Loucy (cell line): ENCODE results near the gene HTRA3.

Experiments
- H2AFZ ChIP-seq: fragments of 200-600 bp; sonication (generic); 2 replicates; pipeline ENCODE4 v1.6.0; 2016; ENCODE audit warnings: antibody characterized with exemption, mild to moderate bottlenecking, low read length, moderate library complexity
- H3F3A ChIP-seq: fragments of 200-600 bp; 2 replicates; pipeline ENCODE4 v1.6.0; 2016; ENCODE audit warnings: antibody characterized with exemption, low read depth, mild to moderate bottlenecking
- H3K27me3 ChIP-seq: fragments of 200-600 bp; sonication (generic); 2 replicates; pipeline ENCODE4 v1.6.1; 2014; ENCODE audit warnings: low read length, mild to moderate bottlenecking; ENCODE audit not compliant: insufficient read depth, poor library complexity, severe bottlenecking
- H3K36me3 ChIP-seq: fragments of 200-600 bp; sonication (generic); 2 replicates; pipeline ENCODE4 v1.6.1; 2016; ENCODE audit warnings: low read length; ENCODE audit not compliant: insufficient read depth
- H3K4me1 ChIP-seq: fragments of 200-600 bp; sonication (generic); 2 replicates; pipeline ENCODE4 v1.5.1; 2014; ENCODE audit warnings: low read length, mild to moderate bottlenecking; ENCODE audit not compliant: insufficient read depth, poor library complexity, severe bottlenecking
- H3K4me2 ChIP-seq: fragments of 200-600 bp; sonication (generic); 2 replicates; pipeline ENCODE4 v1.6.0; 2014; ENCODE audit warnings: antibody characterized with exemption, low read length, low read depth, mild to moderate bottlenecking; ENCODE audit not compliant: poor library complexity, severe bottlenecking
- H3K4me3 ChIP-seq: fragments of 200-600 bp; sonication (generic); 2 replicates; pipeline ENCODE4 v1.5.1; 2014; ENCODE audit warnings: low read length, mild to moderate bottlenecking, mixed read lengths; ENCODE audit not compliant: poor library complexity, severe bottlenecking
- H3K79me2 ChIP-seq: fragments of 200-600 bp; sonication (generic); 2 replicates; pipeline ENCODE4 v1.6.1; 2014; ENCODE audit warnings: low read length; ENCODE audit not compliant: insufficient read depth
- H3K9ac ChIP-seq: fragments of 200-600 bp; sonication (generic); 2 replicates; pipeline ENCODE4 v1.6.0; 2014; ENCODE audit warnings: mild to moderate bottlenecking, low read depth, low read length, moderate library complexity; ENCODE audit not compliant: poor library complexity, severe bottlenecking
- H3K9me2 ChIP-seq: fragments of 200-600 bp; sonication (generic); replicated peaks from 2 replicates; pipeline ENCODE4 v1.6.1; 2016; ENCODE audit warnings: low read depth, low read length, mixed read lengths
- H3K9me3 ChIP-seq: fragments of 200-600 bp; sonication (generic); 2 replicates; pipeline ENCODE4 v1.6.1; 2014; ENCODE audit warnings: mild to moderate bottlenecking, antibody characterized with exemption, low read length, low read depth; ENCODE audit not compliant: insufficient read depth
- H4K20me1 ChIP-seq: fragments of 200-600 bp; sonication (generic); 2 replicates; pipeline ENCODE4 v1.6.0; 2014; ENCODE audit warnings: antibody characterized with exemption, low read length, mild to moderate bottlenecking; ENCODE audit not compliant: insufficient read depth, poor library complexity, severe bottlenecking
- EZH2phosphoT487 ChIP-seq: fragments of 200-600 bp; IDR thresholded peaks from 2 replicates; pipeline ENCODE4 v1.6.1; 2018; ENCODE audit warnings: antibody characterized with exemption, mild to moderate bottlenecking, moderate library complexity, borderline replicate concordance
- TF ChIP-seq, protein P1 (sequence below): fragments of 200-600 bp; sonication (generic); conservative IDR thresholded peaks from 2 replicates; pipeline ENCODE4 v1.5.1; 2014; ENCODE audit warnings: mild to moderate bottlenecking, antibody characterized with exemption, low read length

HTRA3 gene

DNA sequence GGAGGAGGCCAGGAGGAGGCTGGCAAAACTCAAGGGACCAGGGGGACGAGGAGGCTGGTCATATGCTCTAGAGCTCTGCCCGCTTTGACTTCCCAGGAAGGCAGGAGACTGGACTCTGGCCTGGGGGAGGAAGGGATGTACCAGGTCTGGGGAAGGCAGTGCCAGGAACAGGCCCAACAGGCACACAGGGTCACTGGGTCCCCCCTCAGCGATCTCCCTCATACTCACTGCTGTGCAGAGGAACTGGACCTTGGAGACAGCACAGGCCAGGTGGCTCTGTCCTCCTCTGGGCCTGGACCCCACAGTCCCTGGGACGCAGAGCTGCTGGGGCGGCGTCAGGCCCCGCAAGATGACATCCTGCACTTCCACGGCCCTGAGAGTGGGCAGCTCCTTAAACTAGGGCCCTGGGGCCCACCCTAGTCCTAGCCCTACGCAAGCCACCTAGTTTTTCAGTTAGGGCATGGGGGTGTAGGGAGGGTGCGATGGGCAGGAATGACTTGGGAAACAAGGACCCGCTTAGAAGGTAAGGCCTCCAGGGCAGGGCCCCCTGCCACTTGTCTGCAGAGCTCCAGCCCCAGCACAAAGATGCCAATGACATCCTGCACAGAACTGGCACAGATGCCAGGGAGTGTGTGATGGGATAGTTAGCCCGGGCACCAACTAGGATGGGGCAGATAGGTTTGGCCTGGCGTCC lies 59.5 kb downstream of the HTRA3 start:
- Histone ChIP-seq H3K4me1 (no peaks in the 10 kb centered on the region), H3F3A (no peaks in the 10 kb centered on the region), H3K9me2 (no peaks in the 10 kb centered on the region), H3K9me3 (peaks cover 5% of the 10 kb centered on the region; the same call in 1 of the 2 replicates), H3K27me3 (no peaks in the 10 kb centered on the region), H4K20me1 (no peaks in the 10 kb centered on the region), H3K4me2 (no peak overlapping the region), H2AFZ (no peak overlapping the region), H3K9ac (no peak overlapping the region), H3K4me3 (no peak overlapping the region), H3K79me2 (no peaks in the 10 kb centered on the region), H3K36me3 (no peaks in the 10 kb centered on the region)
- no peak for TF ChIP-seq EZH2phosphoT487
- TF ChIP-seq, protein P1, sequence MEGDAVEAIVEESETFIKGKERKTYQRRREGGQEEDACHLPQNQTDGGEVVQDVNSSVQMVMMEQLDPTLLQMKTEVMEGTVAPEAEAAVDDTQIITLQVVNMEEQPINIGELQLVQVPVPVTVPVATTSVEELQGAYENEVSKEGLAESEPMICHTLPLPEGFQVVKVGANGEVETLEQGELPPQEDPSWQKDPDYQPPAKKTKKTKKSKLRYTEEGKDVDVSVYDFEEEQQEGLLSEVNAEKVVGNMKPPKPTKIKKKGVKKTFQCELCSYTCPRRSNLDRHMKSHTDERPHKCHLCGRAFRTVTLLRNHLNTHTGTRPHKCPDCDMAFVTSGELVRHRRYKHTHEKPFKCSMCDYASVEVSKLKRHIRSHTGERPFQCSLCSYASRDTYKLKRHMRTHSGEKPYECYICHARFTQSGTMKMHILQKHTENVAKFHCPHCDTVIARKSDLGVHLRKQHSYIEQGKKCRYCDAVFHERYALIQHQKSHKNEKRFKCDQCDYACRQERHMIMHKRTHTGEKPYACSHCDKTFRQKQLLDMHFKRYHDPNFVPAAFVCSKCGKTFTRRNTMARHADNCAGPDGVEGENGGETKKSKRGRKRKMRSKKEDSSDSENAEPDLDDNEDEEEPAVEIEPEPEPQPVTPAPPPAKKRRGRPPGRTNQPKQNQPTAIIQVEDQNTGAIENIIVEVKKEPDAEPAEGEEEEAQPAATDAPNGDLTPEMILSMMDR, result no peak

DNA sequence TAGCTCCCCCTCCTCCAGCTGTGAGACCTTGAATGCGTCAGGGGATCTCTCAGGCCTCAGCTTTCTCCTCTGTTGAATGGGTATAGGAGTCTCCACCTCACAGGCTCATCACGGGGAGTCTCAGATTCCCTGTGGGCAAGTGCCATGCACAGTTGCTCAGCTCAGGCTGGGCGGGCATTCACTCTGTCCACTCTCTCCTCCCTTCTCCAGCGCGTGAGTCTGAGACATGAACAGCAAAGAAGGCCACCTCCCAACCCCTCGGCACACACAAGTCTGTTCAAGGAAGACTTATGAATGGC lies 60.0 kb downstream of the HTRA3 start:
- H3K36me3 ChIP-seq, result no peaks in the 10 kb centered on the region

DNA sequence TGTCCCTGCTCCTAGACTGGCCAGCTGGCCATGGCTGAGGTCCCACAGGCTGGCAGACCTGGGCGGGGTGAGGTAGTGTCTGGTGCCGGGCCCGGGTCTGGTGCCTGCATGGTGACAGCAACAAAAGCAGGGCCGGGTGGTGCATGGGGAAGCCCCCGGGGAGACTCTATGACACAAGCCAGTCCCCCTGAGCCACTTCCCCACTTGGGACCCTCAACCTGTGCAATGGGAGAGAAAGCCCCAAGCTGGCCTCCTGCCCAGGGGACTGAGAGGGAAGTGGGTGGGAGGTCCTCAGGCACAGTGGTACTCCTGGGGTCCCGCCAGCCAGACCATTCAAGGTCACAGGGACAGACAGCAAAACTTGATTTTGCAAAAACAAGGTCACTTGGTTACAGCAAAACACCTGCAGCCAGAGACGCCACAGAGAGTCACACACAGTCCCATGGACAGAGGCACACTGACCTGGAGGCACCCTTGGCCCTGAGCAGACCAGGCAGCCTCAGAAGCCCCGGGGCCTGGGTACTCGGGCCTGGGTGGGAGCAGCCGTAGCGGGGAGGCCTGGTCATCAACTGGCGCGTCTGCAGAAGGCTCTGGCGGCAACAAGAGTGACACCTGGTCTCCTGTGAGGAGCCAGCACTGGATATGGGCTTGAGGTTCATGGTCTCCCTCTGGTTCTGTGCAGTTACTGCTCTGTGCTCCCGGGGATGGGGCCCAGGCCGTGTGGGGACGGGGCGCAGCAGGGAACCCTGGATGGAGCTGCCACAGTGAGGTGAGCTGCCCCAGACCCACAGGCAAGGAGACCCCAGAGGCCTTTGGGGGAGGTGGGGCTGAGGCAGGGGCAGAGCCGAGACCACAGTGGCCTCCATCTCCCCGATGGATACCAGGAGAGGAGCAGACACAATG lies 60.6 kb downstream of the HTRA3 start:
- Histone ChIP-seq H3K27me3 (no peaks in the 10 kb centered on the region), H3K4me3 (no peak overlapping the region), H3F3A (no peaks in the 10 kb centered on the region), H3K36me3 (no peaks in the 10 kb centered on the region), H3K4me1 (no peaks in the 10 kb centered on the region), H3K9me3 (peaks cover 5% of the 10 kb centered on the region; the same call in 1 of the 2 replicates), H3K4me2 (no peak overlapping the region), H3K79me2 (no peaks in the 10 kb centered on the region), H4K20me1 (no peaks in the 10 kb centered on the region), H3K9ac (no peak overlapping the region), H3K9me2 (no peaks in the 10 kb centered on the region), H2AFZ (no peak overlapping the region)
- TF ChIP-seq, protein P1, result no peak
- TF ChIP-seq EZH2phosphoT487, result no peak

More for the DNA sequence above, 60.0 kb downstream of the HTRA3 start:
- H2AFZ ChIP-seq, result no peak overlapping the region
- no peaks in the 10 kb centered on the region for H3K79me2 ChIP-seq
- no peak overlapping the region for H3K4me2 ChIP-seq
- no peak overlapping the region for H3K4me3 ChIP-seq
- TF ChIP-seq, protein P1, result no peak
- no peak for TF ChIP-seq EZH2phosphoT487
- H3F3A ChIP-seq, result no peaks in the 10 kb centered on the region
- no peaks in the 10 kb centered on the region for H3K9me2 ChIP-seq
- no peaks in the 10 kb centered on the region for H3K27me3 ChIP-seq
- H4K20me1 ChIP-seq, result no peaks in the 10 kb centered on the region
- H3K9me3 ChIP-seq, result peaks cover 5% of the 10 kb centered on the region; the same call in 1 of the 2 replicates
- no peaks in the 10 kb centered on the region for H3K4me1 ChIP-seq
- no peak overlapping the region for H3K9ac ChIP-seq
